H54 (cell line): ENCODE results near the gene PTPRB.

Experiments used
- DNase-seq: peaks from one replicate; pipeline ENCODE4 v3.0.0; 2011; ENCODE audit warnings: low spot score, mixed read lengths; ENCODE audit not compliant: insufficient read length
- FAIRE-seq: peaks from 3 replicates; lab custom pipeline; 2011; peaks lifted over from hg19 to GRCh38; lab: Jason Lieb, UNC
- POLR2A ChIP-seq: IDR thresholded peaks from 2 replicates; pipeline ENCODE4 v1.6.1; 2011; ENCODE audit warnings: low read depth, mild to moderate bottlenecking, low read length

Gene PTPRB

GRCh38 chr12:70628701-70629480 is 8.3 kb downstream of the PTPRB start:
- FAIRE-seq = peak; percentile 55
- no peak for TF ChIP-seq POLR2A

GRCh38 chr12:70627677-70628076 is 9.6 kb downstream of the PTPRB start:
- DNase-seq (no peak), FAIRE-seq (no peak)
- TF ChIP-seq POLR2A = no peak

More at GRCh38 chr12:70628701-70629480, 8.3 kb downstream of the PTPRB start:
- no peak for DNase-seq

- DNase-seq (no peak), FAIRE-seq (no peak)
- TF ChIP-seq POLR2A = no peak
Observed at GRCh38 chr12:70626180-70626579, 11.0 kb downstream of the PTPRB start.

- TF ChIP-seq POLR2A = no peak
- FAIRE-seq = no peak
- no peak for DNase-seq
Observed at GRCh38 chr12:70619471-70620152, 17.6 kb downstream of the PTPRB start.

- TF ChIP-seq POLR2A = no peak
- DNase-seq (no peak), FAIRE-seq (no peak)
Observed at GRCh38 chr12:70618371-70618770, 18.9 kb downstream of the PTPRB start.

- FAIRE-seq (no peak), DNase-seq (no peak)
Observed at GRCh38 chr12:70617450-70617849, 19.8 kb downstream of the PTPRB start.

GRCh38 chr12:70615174-70615866 is 21.9 kb downstream of the PTPRB start:
- FAIRE-seq (no peak), DNase-seq (no peak)
- no peak for TF ChIP-seq POLR2A

More at GRCh38 chr12:70617450-70617849, 19.8 kb downstream of the PTPRB start:
- TF ChIP-seq POLR2A = no peak

GRCh38 chr12:70609739-70610491 is 27.3 kb downstream of the PTPRB start:
- no peak; the same call in 1 of the 2 replicates for TF ChIP-seq POLR2A
- peak; percentile 38 for DNase-seq

GRCh38 chr12:70609203-70609602 is 28.0 kb downstream of the PTPRB start:
- FAIRE-seq (peak; percentile 77), DNase-seq (no peak)
- TF ChIP-seq POLR2A = no peak

More at GRCh38 chr12:70609739-70610491, 27.3 kb downstream of the PTPRB start:
- no peak for FAIRE-seq

- no peak for DNase-seq
- no peak for FAIRE-seq
- TF ChIP-seq POLR2A = no peak
Observed at GRCh38 chr12:70608184-70608583, 29.0 kb downstream of the PTPRB start.

GRCh38 chr12:70607107-70607506 is 30.1 kb downstream of the PTPRB start:
- no peak for DNase-seq
- TF ChIP-seq POLR2A = no peak
- peak; percentile 70 for FAIRE-seq

- DNase-seq (no peak), FAIRE-seq (peak; percentile 84)
- TF ChIP-seq POLR2A = no peak
Observed at GRCh38 chr12:70605976-70606375, 31.3 kb downstream of the PTPRB start.

GRCh38 chr12:70604662-70605061 is 32.6 kb downstream of the PTPRB start:
- DNase-seq (no peak), FAIRE-seq (no peak)
- TF ChIP-seq POLR2A = no peak
